CD4-positive, CD25-positive, alpha-beta regulatory T cell (primary cell): Measurements from ENCODE around the gene COX18. TPM values are rescaled to one million over a fixed set of nuclear protein-coding genes. Genes with fewer than 3 reads are reported as not detected.

Experiments used
- ATAC-seq, 2 donors: fragments of 150-1000 bp; cut with Tn5 transposase; one replicate each; pipeline ENCODE4 v1.10.0; 2021; ENCODE audit warnings: low read depth in 2 of 2, moderate number of reproducible peaks in 2 of 2, moderate library complexity in 1 of 2
- DNase-seq, 3 donors: peaks; one replicate each; pipeline versions ENCODE4 v3.0.0 to v3.0.0-alpha.2; 2012 to 2022; ENCODE audit warnings: mixed read lengths in 1 of 3
- H3K27ac ChIP-seq: one replicate; pipeline ENCODE4 v1.7.0; 2013; ENCODE audit warnings: mild to moderate bottlenecking, low read length; ENCODE audit not compliant: insufficient read depth, poor library complexity, severe bottlenecking
- H3K27me3 ChIP-seq: one replicate; pipeline ENCODE4 v1.7.0; 2013; ENCODE audit warnings: low read length; ENCODE audit not compliant: control insufficient read depth, insufficient read depth
- H3K36me3 ChIP-seq: one replicate; pipeline ENCODE4 v1.7.0; 2013; ENCODE audit warnings: mild to moderate bottlenecking, low read length, moderate library complexity; ENCODE audit not compliant: control insufficient read depth, insufficient read depth
- H3K4me1 ChIP-seq: 2 replicates; pipeline ENCODE4 v1.7.0; 2013; ENCODE audit warnings: mild to moderate bottlenecking, low read length; ENCODE audit not compliant: insufficient read depth, control insufficient read depth, poor library complexity, severe bottlenecking
- H3K4me3 ChIP-seq: one replicate; pipeline ENCODE4 v1.7.0; 2013; ENCODE audit warnings: low read depth, mild to moderate bottlenecking, low read length, moderate library complexity
- H3K9me3 ChIP-seq, 2 experiments: 1 replicate in 1 of 2; 2 replicates in 1 of 2; pipeline ENCODE4 v1.7.0; 2013; ENCODE audit warnings: low read length in 2 of 2, mild to moderate bottlenecking in 1 of 2, moderate library complexity in 1 of 2; ENCODE audit not compliant: control insufficient read depth in 2 of 2
- H3K27ac Mint-ChIP-seq, 3 donors: one replicate each; pipeline ENCODE4 v1.8.0; 2020 to 2022; ENCODE audit warnings: mild to moderate bottlenecking in 3 of 3, mixed read lengths in 3 of 3, moderate library complexity in 2 of 3
- H3K27me3 Mint-ChIP-seq: one replicate; pipeline ENCODE4 v1.8.0; 2022; ENCODE audit warnings: mild to moderate bottlenecking, mixed read lengths
- H3K36me3 Mint-ChIP-seq: one replicate; pipeline ENCODE4 v1.8.0; 2020; ENCODE audit warnings: mixed read lengths
- H3K4me1 Mint-ChIP-seq, 4 donors: one replicate each; pipeline ENCODE4 v1.8.0; 2020 to 2022; ENCODE audit warnings: mixed read lengths in 4 of 4, mild to moderate bottlenecking in 1 of 4
- H3K4me3 Mint-ChIP-seq, 4 donors: one replicate each; pipeline ENCODE4 v1.8.0; 2020 to 2022; ENCODE audit warnings: mild to moderate bottlenecking in 4 of 4, mixed read lengths in 4 of 4, moderate library complexity in 3 of 4
- H3K9me3 Mint-ChIP-seq, 7 donors: one replicate each; pipeline ENCODE4 v1.8.0; 2020 to 2022; ENCODE audit warnings: mixed read lengths in 7 of 7, mild to moderate bottlenecking in 3 of 7, moderate library complexity in 2 of 7
- polyA plus RNA-seq, 4 donors: library from polyadenylated mRNA; unstranded; fragments of 300-500 nt; fragmentation: Illumina TruSeq; gene quantifications; one replicate each; pipeline ENCODE4 v1.2.3, GENCODE V29; 2021
- total RNA-seq: library from RNA; stranded (reverse); gene quantifications from one replicate; pipeline ENCODE4 v1.2.3, GENCODE V29; 2022

COX18 gene
- total and polyA plus RNA-seq, 5 donors from 2014 or later, result 4.5 to 9.2 (median 6.9) TPM

DNA sequence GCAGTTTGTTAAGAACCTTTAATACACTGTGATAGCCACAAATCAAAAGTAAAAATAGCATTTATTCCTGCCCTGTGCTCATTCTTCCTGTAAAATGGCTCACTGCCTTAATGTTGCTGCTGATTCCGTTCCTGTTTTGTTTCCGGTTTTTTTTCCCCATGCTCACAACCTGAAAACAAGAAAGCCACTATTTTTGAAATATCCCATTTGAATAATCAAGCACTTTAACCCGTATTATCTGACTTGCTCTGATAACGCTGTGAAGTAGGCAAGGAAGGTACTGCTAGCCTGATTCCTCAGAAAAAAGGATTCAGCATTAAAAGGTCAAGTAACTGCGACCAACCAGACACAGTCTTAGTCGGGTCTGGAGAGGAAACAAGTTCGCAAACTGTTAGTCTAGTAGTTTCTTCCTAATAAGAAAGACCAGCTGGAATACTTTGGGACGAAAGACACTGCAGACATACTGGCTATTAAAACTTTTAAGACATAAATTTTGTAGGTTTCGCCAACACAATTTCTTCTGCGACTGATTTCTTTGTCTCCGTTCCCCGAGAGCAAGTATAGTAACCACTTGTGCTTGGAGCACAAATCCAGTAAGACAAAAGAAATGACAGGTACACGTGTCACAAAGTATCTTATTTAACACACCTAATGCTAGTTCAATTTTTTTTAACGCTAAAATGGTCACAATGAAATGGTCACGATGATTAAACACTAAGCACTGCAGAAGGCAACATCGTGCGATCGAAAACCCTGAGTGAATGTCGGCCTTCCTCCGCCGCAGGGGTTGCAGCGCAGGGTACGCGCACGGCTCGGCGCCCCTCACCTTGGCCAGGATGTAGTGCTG, 802 bp downstream of the COX18 start:
- Histone ChIP-seq H3K9me3 (no peaks in the 10 kb centered on the region), H3K36me3 (peaks cover 5% of the 10 kb centered on the region), H3K27ac (peak overlapping the region; percentile 99), H3K27me3 (no peaks in the 10 kb centered on the region), H3K4me1 (peaks cover 33% of the 10 kb centered on the region), H3K4me3 (peak overlapping the region; percentile 98)
- Mint-ChIP-seq H3K4me1 (peaks cover 30 to 53% (median 42%) of the 10 kb centered on the region in 4 donors), H3K9me3 (no peaks in the 10 kb centered on the region), H3K27me3 (no peaks in the 10 kb centered on the region), H3K4me3 (peak overlapping the region; percentile 84 to 90 (median 88)), H3K36me3 (peaks cover 9% of the 10 kb centered on the region), H3K27ac (peak overlapping the region; percentile 96 to 100 (median 98))
- peak in 2 of 3 donors; percentile 34 to 63 for DNase-seq
- ATAC-seq, result no peak

DNA sequence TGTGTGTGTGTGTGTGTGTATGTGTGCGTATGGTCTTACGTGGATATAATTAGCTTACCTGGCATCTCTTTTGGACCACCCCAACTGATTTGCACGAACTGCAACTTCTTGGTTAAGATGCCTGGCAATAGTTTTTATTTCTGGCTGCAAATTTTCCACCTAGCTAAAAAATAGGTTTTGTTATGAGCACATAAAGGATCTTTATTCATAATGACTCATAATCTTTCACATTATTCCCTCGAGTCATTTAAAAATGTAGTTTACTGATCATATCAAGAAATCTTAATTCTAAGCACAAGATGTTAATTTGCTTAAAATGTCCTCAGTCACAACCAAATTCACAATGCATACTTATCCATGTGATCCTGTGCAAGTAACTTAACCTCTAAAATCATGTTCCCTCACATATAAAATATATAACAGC, 1.5 kb downstream of the COX18 start:
- H3K9me3 ChIP-seq, result no peaks in the 10 kb centered on the region
- Mint-ChIP-seq H3K27ac (peak overlapping the region; percentile 96 to 100 (median 98)), H3K9me3 (no peaks in the 10 kb centered on the region), H3K27me3 (no peaks in the 10 kb centered on the region), H3K4me1 (peaks cover 34 to 57% (median 46%) of the 10 kb centered on the region in 4 donors), H3K36me3 (peaks cover 14% of the 10 kb centered on the region), H3K4me3 (peak overlapping the region; percentile 84 to 90 (median 88))
- peak overlapping the region; percentile 99 for H3K27ac ChIP-seq
- H3K36me3 ChIP-seq, result peaks cover 10% of the 10 kb centered on the region
- no peaks in the 10 kb centered on the region for H3K27me3 ChIP-seq
- H3K4me3 ChIP-seq, result peak overlapping the region; percentile 98
- ATAC-seq (no peak), DNase-seq (peak in 2 of 3 donors; percentile 22 to 45)
- peaks cover 33% of the 10 kb centered on the region for H3K4me1 ChIP-seq

DNA sequence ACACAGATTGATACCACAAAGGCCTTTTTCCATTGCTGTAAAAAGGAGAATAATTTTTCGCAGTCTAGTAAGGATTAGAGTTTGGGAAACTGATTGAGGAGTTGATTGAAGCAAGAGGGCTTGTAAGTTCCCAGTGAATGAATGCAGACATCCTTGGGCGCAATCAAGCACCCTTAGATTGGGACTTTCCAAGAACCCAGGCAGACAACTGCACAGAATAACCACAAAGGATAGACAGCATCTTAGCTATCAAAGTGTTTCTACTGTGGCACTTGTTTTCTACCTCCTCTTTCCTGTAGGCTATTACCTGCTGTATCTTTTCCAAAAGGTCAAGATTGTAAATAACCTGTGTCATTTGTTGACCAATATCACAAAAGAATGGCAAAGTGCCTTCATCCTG, 2.6 kb downstream of the COX18 start:
- H3K27ac Mint-ChIP-seq, result peak overlapping the region; percentile 74 to 100 (median 93)
- peak overlapping the region; percentile 8 for H3K4me3 ChIP-seq
- ATAC-seq (no peak), DNase-seq (peak in 2 of 3 donors; percentile 13 to 38)
- peaks cover 16% of the 10 kb centered on the region for H3K36me3 Mint-ChIP-seq
- H3K27me3 Mint-ChIP-seq, result no peaks in the 10 kb centered on the region
- peaks cover 34 to 60% (median 46%) of the 10 kb centered on the region in 4 donors for H3K4me1 Mint-ChIP-seq
- no peaks in the 10 kb centered on the region for H3K27me3 ChIP-seq
- peaks cover 33% of the 10 kb centered on the region for H3K4me1 ChIP-seq
- peak overlapping the region in 3 of 4 donors; percentile 53 to 84 (median 61) for H3K4me3 Mint-ChIP-seq
- no peaks in the 10 kb centered on the region for H3K9me3 Mint-ChIP-seq
- H3K36me3 ChIP-seq, result peaks cover 16% of the 10 kb centered on the region
- H3K27ac ChIP-seq, result peak overlapping the region; percentile 99
- H3K9me3 ChIP-seq, result no peaks in the 10 kb centered on the region

DNA sequence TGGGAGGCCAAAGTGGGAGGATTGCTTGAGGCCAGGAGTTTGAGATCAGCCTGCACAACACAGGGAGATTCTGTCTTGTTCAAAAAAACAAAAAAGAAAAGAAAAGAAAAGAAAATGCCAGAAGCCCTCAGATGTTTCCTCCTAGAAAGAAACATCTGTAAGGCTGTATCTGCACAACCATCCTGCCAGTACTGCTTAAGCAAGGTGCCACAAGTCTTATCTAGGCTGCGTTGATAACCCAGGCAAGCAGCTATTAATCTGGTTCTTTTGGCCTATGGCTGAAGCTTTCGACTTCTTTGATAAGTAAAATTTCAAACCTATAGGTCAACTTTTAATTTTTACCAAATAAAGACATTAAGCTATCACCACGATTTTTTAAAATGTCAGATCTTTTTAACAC, 3.1 kb downstream of the COX18 start:
- H3K4me3 Mint-ChIP-seq, result peak overlapping the region; percentile 38 to 65 (median 59)

DNA sequence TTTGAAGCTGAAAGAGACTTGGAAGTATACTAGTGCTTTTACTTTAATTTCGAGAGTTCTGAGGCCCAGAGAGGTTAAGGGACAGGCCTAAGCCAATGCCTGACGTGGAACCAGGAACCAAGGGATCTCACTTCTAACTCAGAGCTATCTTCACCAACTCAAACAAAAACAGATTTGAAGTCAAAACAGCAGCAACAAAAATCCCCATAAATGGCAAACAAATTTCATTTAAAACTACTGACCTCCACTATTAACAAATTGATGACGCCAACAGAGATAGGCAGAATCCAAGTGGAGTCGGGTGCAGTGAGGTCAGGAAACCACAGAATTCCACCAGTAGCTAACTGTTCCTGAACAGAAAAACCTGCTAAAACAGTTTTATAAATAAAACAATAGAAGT, 5.0 kb downstream of the COX18 start:
- Mint-ChIP-seq H3K27me3 (no peaks in the 10 kb centered on the region), H3K9me3 (no peaks in the 10 kb centered on the region), H3K27ac (peak overlapping the region; percentile 20 to 74 (median 55)), H3K4me3 (peak overlapping the region in 2 of 4 donors; percentile 19 to 61), H3K36me3 (peaks cover 31% of the 10 kb centered on the region), H3K4me1 (peaks cover 34 to 55% (median 43%) of the 10 kb centered on the region in 4 donors)
- ATAC-seq (no peak), DNase-seq (no peak)
- Histone ChIP-seq H3K36me3 (peaks cover 38% of the 10 kb centered on the region), H3K4me1 (peaks cover 25% of the 10 kb centered on the region), H3K4me3 (no peak overlapping the region), H3K27ac (no peak overlapping the region), H3K27me3 (no peaks in the 10 kb centered on the region), H3K9me3 (no peaks in the 10 kb centered on the region)

More for the DNA sequence above, 3.1 kb downstream of the COX18 start:
- peaks cover 33% of the 10 kb centered on the region for H3K4me1 ChIP-seq
- no peaks in the 10 kb centered on the region for H3K27me3 ChIP-seq
- H3K4me3 ChIP-seq, result no peak overlapping the region
- DNase-seq, result no peak
- no peak for ATAC-seq
- H3K36me3 ChIP-seq, result peaks cover 20% of the 10 kb centered on the region
- H3K27ac ChIP-seq, result peak overlapping the region; percentile 99
- Mint-ChIP-seq H3K27me3 (no peaks in the 10 kb centered on the region), H3K27ac (peak overlapping the region; percentile 72 to 100 (median 87)), H3K4me1 (peaks cover 34 to 60% (median 46%) of the 10 kb centered on the region in 4 donors), H3K9me3 (no peaks in the 10 kb centered on the region), H3K36me3 (peaks cover 20% of the 10 kb centered on the region)
- no peaks in the 10 kb centered on the region for H3K9me3 ChIP-seq

DNA sequence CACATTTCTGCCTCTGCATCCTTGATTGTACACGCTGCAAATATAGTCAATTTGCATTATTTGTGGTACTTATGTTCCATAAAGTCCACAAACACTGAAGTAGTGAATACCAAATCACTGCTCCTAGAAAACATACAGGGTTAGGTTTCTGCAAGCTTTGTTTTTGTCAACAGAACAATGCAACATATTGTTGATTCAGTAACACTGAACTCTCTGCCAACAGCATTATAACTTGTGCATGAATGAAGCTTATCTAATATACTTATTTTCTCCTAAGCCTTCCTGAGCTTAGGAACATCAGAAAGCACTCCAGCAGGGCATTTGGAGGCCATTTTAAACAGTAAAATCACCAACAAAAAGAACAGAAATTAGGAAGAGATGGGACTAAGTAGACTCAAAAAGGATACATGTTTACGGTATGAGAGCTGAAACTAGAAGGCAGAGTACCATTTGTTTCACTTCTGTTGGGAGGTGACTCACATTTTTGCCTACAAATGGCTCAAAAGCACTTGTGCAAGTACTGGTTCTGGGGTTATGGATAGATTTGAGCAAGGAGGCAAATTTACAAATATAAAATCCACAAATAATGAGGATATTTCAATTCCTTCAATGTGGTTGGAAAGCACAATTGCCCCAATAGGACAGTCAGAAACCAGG, 14.1 kb downstream of the COX18 start:
- Histone ChIP-seq H3K4me1 (no peaks in the 10 kb centered on the region), H3K27me3 (no peaks in the 10 kb centered on the region), H3K36me3 (peaks cover 57% of the 10 kb centered on the region), H3K9me3 (no peaks in the 10 kb centered on the region), H3K4me3 (no peak overlapping the region), H3K27ac (no peak overlapping the region)
- ATAC-seq, result no peak
- H3K4me3 Mint-ChIP-seq, result no peak overlapping the region
- DNase-seq, result no peak
- H3K36me3 Mint-ChIP-seq, result peaks cover 47% of the 10 kb centered on the region
- H3K27ac Mint-ChIP-seq, result peak overlapping the region in 2 of 3 donors; percentile 47 to 78
- no peaks in the 10 kb centered on the region for H3K9me3 Mint-ChIP-seq
- H3K27me3 Mint-ChIP-seq, result no peaks in the 10 kb centered on the region
- peaks cover 0 to 7% (median 1%) of the 10 kb centered on the region in 4 donors for H3K4me1 Mint-ChIP-seq

DNA sequence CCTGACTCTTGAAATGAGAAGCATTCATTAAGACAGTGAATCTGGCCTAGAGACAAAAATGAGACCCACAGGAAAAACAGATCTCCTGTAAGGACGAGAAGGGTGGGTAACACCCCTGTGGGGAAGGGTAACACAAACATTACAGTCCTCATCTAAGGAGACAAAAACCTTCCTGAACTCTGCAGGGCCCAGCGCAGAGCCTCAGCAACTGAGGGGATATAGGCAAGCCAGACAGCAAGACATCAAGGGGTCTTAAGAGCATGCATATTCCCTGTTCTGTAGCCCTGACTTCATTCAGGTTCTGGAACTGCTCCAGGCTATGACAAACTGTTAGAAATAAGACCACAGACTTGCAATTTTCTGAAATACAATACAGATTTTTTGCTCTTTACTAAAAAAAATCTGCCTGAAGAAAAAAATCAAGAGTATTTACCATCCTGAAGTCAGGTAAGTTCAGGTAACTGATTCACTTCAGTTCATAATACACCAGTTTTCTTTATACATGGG, 15.5 kb downstream of the COX18 start:
- Histone ChIP-seq H3K36me3 (peaks cover 44% of the 10 kb centered on the region), H3K4me1 (no peaks in the 10 kb centered on the region), H3K27me3 (no peaks in the 10 kb centered on the region), H3K4me3 (no peak overlapping the region), H3K27ac (no peak overlapping the region), H3K9me3 (no peaks in the 10 kb centered on the region)
- H3K4me3 Mint-ChIP-seq, result no peak overlapping the region
- DNase-seq (no peak), ATAC-seq (no peak)
- H3K36me3 Mint-ChIP-seq, result peaks cover 35% of the 10 kb centered on the region
- H3K4me1 Mint-ChIP-seq, result peaks cover 0 to 7% (median 1%) of the 10 kb centered on the region in 4 donors
- H3K27ac Mint-ChIP-seq, result peak overlapping the region in 1 of 3 donors; percentile 78
- H3K9me3 Mint-ChIP-seq, result no peaks in the 10 kb centered on the region
- H3K27me3 Mint-ChIP-seq, result no peaks in the 10 kb centered on the region
